ENCODE measurements around the gene SEMG1. TPM values are rescaled to one million over a fixed set of nuclear protein-coding genes. Genes with fewer than 3 reads are reported as not detected.

SEMG1 gene
- polyA plus RNA-seq, 1 donor (not counting 4 experiments of a cell fraction or from before 2014, with no cell fraction given), result not detected

DNA sequence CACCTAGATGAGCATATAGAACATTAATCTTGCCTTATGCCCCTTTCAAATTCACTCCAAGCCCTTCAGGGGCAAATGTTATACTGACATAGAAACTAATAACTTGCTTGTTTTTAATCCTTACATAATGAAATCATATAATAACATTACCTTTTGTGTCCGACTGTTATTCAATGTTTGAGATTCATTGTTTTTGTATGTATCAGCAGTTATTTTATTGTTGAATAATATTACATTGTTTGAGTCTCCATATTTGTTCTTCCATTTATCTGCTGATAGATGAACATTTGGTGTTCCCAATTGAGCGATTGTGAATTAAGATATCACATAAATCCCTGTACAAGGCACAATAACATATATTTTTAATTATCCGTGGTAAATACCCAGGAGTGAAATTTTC, 6.0 kb downstream of the SEMG1 start:
- DNase-seq (ENCODE audit: low read depth, low spot score) (no peak), FAIRE-seq (no peak)
- H2AFZ ChIP-seq (ENCODE audit: control insufficient read depth, low read length), result no peak overlapping the region
- no peaks in the 10 kb centered on the region for H3K4me1 ChIP-seq (ENCODE audit: control insufficient read depth, extremely low read depth, insufficient read depth, low read length)
- no peaks in the 10 kb centered on the region for H3K36me3 ChIP-seq (ENCODE audit: control insufficient read depth in 2 of 2, extremely low read depth in 1 of 2, insufficient read depth in 2 of 2, low read length in 2 of 2)
- no peaks in the 10 kb centered on the region for H4K20me1 ChIP-seq (ENCODE audit: control insufficient read depth, extremely low read depth, insufficient read depth, low read length)
- no peak overlapping the region for H3K27ac ChIP-seq (ENCODE audit: control insufficient read depth, insufficient read depth, low read length)
- no peak overlapping the region for H3K4me3 ChIP-seq (ENCODE audit: control insufficient read depth in 2 of 3, extremely low read depth in 1 of 3, insufficient read depth in 2 of 3, low read depth in 1 of 3, low read length in 3 of 3)
- H3K9me3 ChIP-seq (ENCODE audit: control insufficient read depth, low read depth, low read length), result no peaks in the 10 kb centered on the region
- TF ChIP-seq EZH2 (IDR thresholded peaks at IDR 0.05; ENCODE audit: low read length), result no peak
- TF ChIP-seq, protein P1, sequence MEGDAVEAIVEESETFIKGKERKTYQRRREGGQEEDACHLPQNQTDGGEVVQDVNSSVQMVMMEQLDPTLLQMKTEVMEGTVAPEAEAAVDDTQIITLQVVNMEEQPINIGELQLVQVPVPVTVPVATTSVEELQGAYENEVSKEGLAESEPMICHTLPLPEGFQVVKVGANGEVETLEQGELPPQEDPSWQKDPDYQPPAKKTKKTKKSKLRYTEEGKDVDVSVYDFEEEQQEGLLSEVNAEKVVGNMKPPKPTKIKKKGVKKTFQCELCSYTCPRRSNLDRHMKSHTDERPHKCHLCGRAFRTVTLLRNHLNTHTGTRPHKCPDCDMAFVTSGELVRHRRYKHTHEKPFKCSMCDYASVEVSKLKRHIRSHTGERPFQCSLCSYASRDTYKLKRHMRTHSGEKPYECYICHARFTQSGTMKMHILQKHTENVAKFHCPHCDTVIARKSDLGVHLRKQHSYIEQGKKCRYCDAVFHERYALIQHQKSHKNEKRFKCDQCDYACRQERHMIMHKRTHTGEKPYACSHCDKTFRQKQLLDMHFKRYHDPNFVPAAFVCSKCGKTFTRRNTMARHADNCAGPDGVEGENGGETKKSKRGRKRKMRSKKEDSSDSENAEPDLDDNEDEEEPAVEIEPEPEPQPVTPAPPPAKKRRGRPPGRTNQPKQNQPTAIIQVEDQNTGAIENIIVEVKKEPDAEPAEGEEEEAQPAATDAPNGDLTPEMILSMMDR (optimal IDR thresholded peaks at IDR 0.05 in 1 of 3, IDR thresholded peaks at IDR 0.05 in 1 of 3, conservative IDR thresholded peaks at IDR 0.05 in 1 of 3; ENCODE audit: extremely low read depth in 1 of 3, insufficient read depth in 2 of 3, low read length in 3 of 3), result no peak
- H3K4me2 ChIP-seq (ENCODE audit: control insufficient read depth, extremely low read depth, insufficient read depth, low read depth, low read length), result no peak overlapping the region
- dilution Hi-C loops (cut with MboI; ENCODE audit: extremely low pct_ligation_motif_present, low sequenced_read_pairs), result no loop called here
- no peaks in the 10 kb centered on the region for H3K79me2 ChIP-seq (ENCODE audit: control insufficient read depth, insufficient read depth, low read length)
- no peak overlapping the region for H3K9ac ChIP-seq (ENCODE audit: control insufficient read depth, extremely low read depth, insufficient read depth, low read length)
- no peaks in the 10 kb centered on the region for H3K9me1 ChIP-seq (ENCODE audit: control insufficient read depth, extremely low read depth, insufficient read depth, low read length)
- no peaks in the 10 kb centered on the region for H3K27me3 ChIP-seq (ENCODE audit: control insufficient read depth, extremely low read depth, insufficient read depth, low read length)

DNA sequence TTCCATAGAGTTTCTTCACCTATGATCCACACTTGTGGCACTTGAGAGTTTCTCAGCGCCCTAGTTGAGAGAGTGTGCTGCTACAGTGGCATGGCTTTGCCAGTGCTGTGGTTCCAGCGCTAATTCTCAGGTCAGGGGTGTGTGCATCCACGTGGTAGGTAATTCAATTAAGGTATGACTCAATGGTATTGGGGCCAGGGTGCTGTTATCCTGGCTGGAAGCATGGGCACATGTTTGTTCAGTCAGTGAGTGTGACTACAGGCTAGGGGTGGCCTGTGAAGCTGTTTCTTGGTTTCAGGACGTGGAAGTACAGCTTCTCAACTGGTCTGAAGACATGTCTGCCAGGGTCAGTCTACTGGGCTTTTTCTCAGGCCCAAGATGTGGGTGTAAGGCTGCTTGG, 11.3 kb downstream of the SEMG1 start:
- no peaks in the 10 kb centered on the region for H3K27me3 ChIP-seq (ENCODE audit: control insufficient read depth, extremely low read depth, insufficient read depth, low read length)
- H3K36me3 ChIP-seq (ENCODE audit: control insufficient read depth in 2 of 2, extremely low read depth in 1 of 2, insufficient read depth in 2 of 2, low read length in 2 of 2), result no peaks in the 10 kb centered on the region
- no peaks in the 10 kb centered on the region for H4K20me1 ChIP-seq (ENCODE audit: control insufficient read depth, extremely low read depth, insufficient read depth, low read length)
- H3K4me1 ChIP-seq (ENCODE audit: control insufficient read depth, extremely low read depth, insufficient read depth, low read length), result no peaks in the 10 kb centered on the region
- H3K9me3 ChIP-seq (ENCODE audit: control insufficient read depth, low read depth, low read length), result no peaks in the 10 kb centered on the region
- FAIRE-seq (no peak), DNase-seq (ENCODE audit: low read depth, low spot score) (no peak)
- no peak overlapping the region for H3K27ac ChIP-seq (ENCODE audit: control insufficient read depth, insufficient read depth, low read length)
- no peak overlapping the region for H2AFZ ChIP-seq (ENCODE audit: control insufficient read depth, low read length)
- dilution Hi-C loops (cut with MboI; ENCODE audit: extremely low pct_ligation_motif_present, low sequenced_read_pairs), result no loop called here
- TF ChIP-seq, protein P1 (optimal IDR thresholded peaks at IDR 0.05 in 1 of 3, IDR thresholded peaks at IDR 0.05 in 1 of 3, conservative IDR thresholded peaks at IDR 0.05 in 1 of 3; ENCODE audit: extremely low read depth in 1 of 3, insufficient read depth in 2 of 3, low read length in 3 of 3), result no peak
- no peak for TF ChIP-seq EZH2 (IDR thresholded peaks at IDR 0.05; ENCODE audit: low read length)
- H3K9ac ChIP-seq (ENCODE audit: control insufficient read depth, extremely low read depth, insufficient read depth, low read length), result no peak overlapping the region
- H3K4me3 ChIP-seq (ENCODE audit: control insufficient read depth in 2 of 3, extremely low read depth in 1 of 3, insufficient read depth in 2 of 3, low read depth in 1 of 3, low read length in 3 of 3), result no peak overlapping the region
- no peaks in the 10 kb centered on the region for H3K79me2 ChIP-seq (ENCODE audit: control insufficient read depth, insufficient read depth, low read length)
- no peak overlapping the region for H3K4me2 ChIP-seq (ENCODE audit: control insufficient read depth, extremely low read depth, insufficient read depth, low read depth, low read length)
- no peaks in the 10 kb centered on the region for H3K9me1 ChIP-seq (ENCODE audit: control insufficient read depth, extremely low read depth, insufficient read depth, low read length)
